GM12878 (cell line): Measurements from ENCODE around the gene PRKAR2B. TPM values are rescaled to one million over a fixed set of nuclear protein-coding genes. Genes with fewer than 3 reads are reported as not detected.

Experiments used
- ATAC-seq: fragments of 200-7000 bp; cut with Tn5 transposase; 3 replicates; pipeline ENCODE4 v1.9.1; 2020; ENCODE audit warnings: mild to moderate bottlenecking, moderate library complexity
- BruUV-seq: library from RNA; stranded (reverse); fragments of 400-500 nt; replicated peaks from 2 replicates; lab custom pipeline; 2021; lab: Mats Ljungman, UMichigan
- CTCF ChIA-PET: fragments of 300-600 bp; sonication (Branson Sonifier 250); formaldehyde crosslinking; extraction: SDS; loops from one replicate; lab custom pipeline; 2021; ENCODE audit warnings: inconsistent platforms; lab: Yijun Ruan, JAX
- POLR2A ChIA-PET: fragments of 350-600 bp; formaldehyde crosslinking; extraction: SDS; loops from one replicate; lab custom pipeline; 2021; ENCODE audit warnings: inconsistent platforms; lab: Charles Lee
- RAD21 ChIA-PET: fragments of 300-600 bp; sonication (Branson Sonifier 250); formaldehyde crosslinking; loops from one replicate; lab custom pipeline; 2023; ENCODE audit warnings: antibody characterized with exemption; ENCODE audit not compliant: unreplicated experiment; lab: Charles Lee
- SMC1A ChIA-PET: fragments of 300-600 bp; sonication (Branson Sonifier 250); formaldehyde crosslinking; loops from one replicate; lab custom pipeline; 2023; ENCODE audit not compliant: unreplicated experiment, uncharacterized antibody; lab: Charles Lee
- DNase-seq: peaks from one replicate; pipeline ENCODE4 v3.0.0-alpha.2; 2011; ENCODE audit warnings: low read depth, low spot score
- FAIRE-seq: peaks from 3 replicates; lab custom pipeline; 2011; peaks lifted over from hg19 to GRCh38; lab: Jason Lieb, UNC
- H2AFZ ChIP-seq: 2 replicates; pipeline ENCODE4 v1.6.0; 2011; ENCODE audit warnings: low read depth, low read length, control low read depth; ENCODE audit not compliant: control insufficient read depth
- H3K27ac ChIP-seq: 2 replicates; pipeline ENCODE4 v1.5.1; 2011; ENCODE audit warnings: control low read depth; ENCODE audit not compliant: control insufficient read depth, insufficient read depth
- H3K27me3 ChIP-seq, 2 experiments: replicated peaks in 1 of 2; 2 replicates each; pipeline versions ENCODE4 v1.6.0 to v1.6.1; 2011; ENCODE audit warnings: low read length in 1 of 2; ENCODE audit not compliant: control insufficient read depth in 2 of 2, insufficient read depth in 2 of 2
- H3K36me3 ChIP-seq, 2 experiments: 2 replicates each; pipeline ENCODE4 v1.5.1; 2011; ENCODE audit warnings: low read length in 1 of 2; ENCODE audit not compliant: control insufficient read depth in 2 of 2, insufficient read depth in 2 of 2
- H3K4me1 ChIP-seq: 2 replicates; pipeline ENCODE4 v1.6.1; 2011; ENCODE audit warnings: mild to moderate bottlenecking, low read length, moderate library complexity, mixed read lengths; ENCODE audit not compliant: control insufficient read depth, insufficient read depth
- H3K4me2 ChIP-seq: 2 replicates; pipeline ENCODE4 v1.6.0; 2011; ENCODE audit warnings: control low read depth; ENCODE audit not compliant: control insufficient read depth, insufficient read depth
- H3K4me3 ChIP-seq: fragments of 200-600 bp; sonication (generic); 2 replicates; pipeline ENCODE4 v1.5.1; 2016
- H3K79me2 ChIP-seq: 2 replicates; pipeline ENCODE4 v1.6.0; 2011; ENCODE audit warnings: low read length; ENCODE audit not compliant: control insufficient read depth, insufficient read depth
- H3K9ac ChIP-seq: 2 replicates; pipeline ENCODE4 v1.8.0; 2011; ENCODE audit warnings: low read length, control low read depth, mixed read lengths; ENCODE audit not compliant: control insufficient read depth, insufficient read depth
- H3K9me3 ChIP-seq: replicated peaks from 3 replicates; pipeline ENCODE4 v1.5.1; 2011; ENCODE audit warnings: mild to moderate bottlenecking, low read length; ENCODE audit not compliant: control insufficient read depth, insufficient read depth
- H4K20me1 ChIP-seq: 2 replicates; pipeline ENCODE4 v1.6.0; 2011; ENCODE audit not compliant: control insufficient read depth, insufficient read depth
- BCL11A ChIP-seq: IDR thresholded peaks from 2 replicates; pipeline ENCODE4 v1.6.1; 2011; ENCODE audit warnings: low read depth, low read length
- BMI1 ChIP-seq: fragments of 450-650 bp; IDR thresholded peaks from 2 replicates; pipeline ENCODE4 v1.6.1; 2016; ENCODE audit warnings: mild to moderate bottlenecking, moderate library complexity, borderline replicate concordance
- CEBPB ChIP-seq, 2 experiments: fragments of 150-350 bp in 1 of 2; IDR thresholded peaks; 2 replicates each; pipeline ENCODE4 v1.6.1; 2012 to 2014; ENCODE audit warnings: low read depth in 2 of 2, low read length in 2 of 2, borderline replicate concordance in 1 of 2, inconsistent platforms in 1 of 2
- ESRRA ChIP-seq: IDR thresholded peaks from 2 replicates; pipeline ENCODE4 v1.6.1; 2012; ENCODE audit warnings: mild to moderate bottlenecking, low read length, improper control_type of control experiment
- HCFC1 ChIP-seq: fragments of 150-350 bp; IDR thresholded peaks from 2 replicates; pipeline ENCODE4 v1.6.1; 2014; ENCODE audit warnings: low read length
- IKZF2 ChIP-seq, 2 experiments: fragments of 450-650 bp; IDR thresholded peaks; 2 replicates each; pipeline ENCODE4 v1.6.1; 2017; ENCODE audit warnings: mild to moderate bottlenecking in 2 of 2, moderate library complexity in 2 of 2
- KDM1A ChIP-seq: fragments of 200-600 bp; sonication (generic); IDR thresholded peaks from 2 replicates; pipeline ENCODE4 v1.6.1; 2016; ENCODE audit warnings: borderline replicate concordance
- PML ChIP-seq: IDR thresholded peaks from 2 replicates; pipeline ENCODE4 v1.6.1; 2012; ENCODE audit warnings: low read length, inconsistent platforms
- POLR2A ChIP-seq: IDR thresholded peaks from 2 replicates; pipeline ENCODE4 v1.6.1; 2011; ENCODE audit warnings: low read depth, mild to moderate bottlenecking, low read length
- SIX5 ChIP-seq: IDR thresholded peaks from 2 replicates; pipeline ENCODE4 v1.6.1; 2011; ENCODE audit warnings: mild to moderate bottlenecking, low read depth, low read length, moderate library complexity; ENCODE audit not compliant: severe bottlenecking
- SRF ChIP-seq, 2 experiments: IDR thresholded peaks; 2 replicates each; pipeline ENCODE4 v1.6.1; 2011; ENCODE audit warnings: low read depth in 2 of 2, low read length in 2 of 2, mild to moderate bottlenecking in 1 of 2, moderate library complexity in 1 of 2
- TBL1XR1 ChIP-seq: IDR thresholded peaks from 2 replicates; pipeline ENCODE4 v1.6.1; 2012; ENCODE audit warnings: low read depth, low read length, improper control_type of control experiment
- WGBS: methylation state at CpG from one replicate; pipeline ENCODE4 v1.1.6; 2016; ENCODE audit warnings: low lambda C conversion rate; ENCODE audit not compliant: insufficient replicate concordance, insufficient coverage; ENCODE audit errors: missing lambda C conversion rate; 5-methylcytosine and 5-hydroxymethylcytosine counted together
- in situ Hi-C: fragments of 300-500 bp; cut with MboI; formaldehyde crosslinking; loops from 9 replicates; pipeline ENCODE4 v1.14.3; 2018; ENCODE audit warnings: mixed read lengths
- intact Hi-C: fragments of 100-400 bp; cut with micrococcal nuclease; formaldehyde crosslinking; loops from one replicate; pipeline ENCODE4 v1.14.2; 2022; ENCODE audit not compliant: unreplicated experiment
- polyA plus RNA-seq, 11 experiments: library from polyadenylated mRNA; depleted of rRNA in 4 of 11; unstranded in 6 of 11; stranded (reverse) in 5 of 11; fragments of >200 nt; fragmentation: Nextera tagmentation in 4 of 11; fragmentation: Illumina TruSeq in 1 of 11; extraction: Ambion mirVana in 4 of 11; extraction: Trizol in 1 of 11; gene quantifications; 1 replicate in 1 of 11; 2 replicates in 10 of 11; pipeline versions ENCODE4 v1.2.1 to v1.2.3, GENCODE V29; 2011 to 2016; ENCODE audit warnings: inconsistent platforms in 2 of 11, missing spikeins in 2 of 11, low read depth in 1 of 11
- total RNA-seq, 4 experiments: library from RNA; depleted of rRNA in 3 of 4; stranded (reverse); fragments of >200 nt in 3 of 4; fragmentation: Illumina TruSeq in 1 of 4; extraction: Trizol in 1 of 4; gene quantifications; 2 replicates each; pipeline versions ENCODE4 v1.2.1 to v1.2.3, GENCODE V29; 2013 to 2021
- TF ChIP-seq, protein P1 (sequence below): fragments of 450-650 bp; formaldehyde crosslinking; IDR thresholded peaks from 2 replicates; pipeline ENCODE4 v1.4.0; 2022; ENCODE audit warnings: mild to moderate bottlenecking, moderate library complexity
- TF ChIP-seq, protein P2 (sequence below): fragments of 450-650 bp; formaldehyde crosslinking; IDR thresholded peaks from 2 replicates; pipeline ENCODE4 v1.5.0; 2022; ENCODE audit warnings: mild to moderate bottlenecking, missing genetic modification characterization
- TF ChIP-seq, protein P3 (sequence below): fragments of 450-650 bp; IDR thresholded peaks from 2 replicates; pipeline ENCODE4 v1.6.1; 2016; ENCODE audit warnings: mild to moderate bottlenecking
- TF ChIP-seq, protein P4 (sequence below): IDR thresholded peaks from 2 replicates; pipeline ENCODE4 v1.6.1; 2012; ENCODE audit warnings: low read depth, low read length, improper control_type of control experiment

Gene PRKAR2B
- total and polyA plus RNA-seq, 10 of the 15 experiments (the other 5 are each of a cell fraction or from before 2014, with no cell fraction given): 0.01 to 0.18 (median 0.04) TPM; not detected in 4

DNA sequence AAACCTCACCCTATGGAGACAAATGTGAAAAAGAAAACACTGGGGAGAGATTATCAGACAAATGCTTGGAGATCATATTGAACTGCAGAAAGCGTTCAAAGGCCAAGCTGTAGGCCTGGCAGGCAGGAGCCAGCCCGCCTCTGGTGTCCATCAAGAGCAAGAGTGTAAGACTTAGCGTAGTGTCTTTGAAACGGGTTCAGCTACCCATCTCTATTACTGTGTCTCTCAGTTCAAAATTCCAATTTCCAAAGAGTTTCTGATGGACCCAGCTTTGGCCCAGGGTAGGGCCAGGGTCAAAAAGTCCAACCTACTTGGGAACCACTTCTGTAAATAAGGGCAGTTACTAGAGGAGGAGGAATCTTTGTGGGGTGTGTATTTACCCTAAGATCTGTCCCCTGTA, 78.9 kb downstream of the PRKAR2B start:
- no peak for DNase-seq
- Histone ChIP-seq H3K27me3 (no peaks in the 10 kb centered on the region), H3K4me1 (peaks cover 10% of the 10 kb centered on the region), H2AFZ (no peak overlapping the region), H3K27ac (no peak overlapping the region), H4K20me1 (no peaks in the 10 kb centered on the region), H3K9ac (no peak overlapping the region), H3K36me3 (no peaks in the 10 kb centered on the region), H3K4me2 (no peak overlapping the region), H3K4me3 (no peak overlapping the region), H3K9me3 (no peaks in the 10 kb centered on the region), H3K79me2 (no peaks in the 10 kb centered on the region)
- no peak for FAIRE-seq
- intact Hi-C loops (no loop called here), in situ Hi-C loops (no loop called here)
- ATAC-seq: no peak
- ChIA-PET CTCF (interaction anchor here (0.6 to 3.2 kb wide), 3 partner anchors 15 to 26 kb away, joined by 3 to 13 read pairs (median 4); no protein-coding TSS in a partner anchor), POLR2A (interaction anchor here (1.1 kb wide), 1 partner anchor 119 kb away, joined by 3 read pairs; no protein-coding TSS in a partner anchor), SMC1A (interaction anchor here (0.6 to 2.5 kb wide), 8 partner anchors 9 to 342 kb away, joined by 3 to 11 read pairs (median 3); partner anchors contain the start of gene HBP1), RAD21 (interaction anchor here (1.3 kb wide), 1 partner anchor 29 kb away, joined by 5 read pairs; no protein-coding TSS in a partner anchor)
- BruUV-seq: no TSS peak
- 87% methylated on average over 4 of the region's 4 CpGs for WGBS
- TF ChIP-seq TBL1XR1 (no peak), BCL11A (no peak), IKZF2 (IDR thresholded peaks at IDR 0.05) (no peak), HCFC1 (no peak), BMI1 (no peak), CEBPB (IDR thresholded peaks at IDR 0.05; ENCODE audit: borderline replicate concordance in 1 of 2, low read depth in 2 of 2, low read length in 2 of 2) (no peak), PML (no peak), SRF (IDR thresholded peaks at IDR 0.05; ENCODE audit: low read depth in 2 of 2, low read length in 2 of 2) (no peak), ESRRA (no peak), POLR2A (no peak), KDM1A (no peak), SIX5 (no peak)
- TF ChIP-seq, protein P1, sequence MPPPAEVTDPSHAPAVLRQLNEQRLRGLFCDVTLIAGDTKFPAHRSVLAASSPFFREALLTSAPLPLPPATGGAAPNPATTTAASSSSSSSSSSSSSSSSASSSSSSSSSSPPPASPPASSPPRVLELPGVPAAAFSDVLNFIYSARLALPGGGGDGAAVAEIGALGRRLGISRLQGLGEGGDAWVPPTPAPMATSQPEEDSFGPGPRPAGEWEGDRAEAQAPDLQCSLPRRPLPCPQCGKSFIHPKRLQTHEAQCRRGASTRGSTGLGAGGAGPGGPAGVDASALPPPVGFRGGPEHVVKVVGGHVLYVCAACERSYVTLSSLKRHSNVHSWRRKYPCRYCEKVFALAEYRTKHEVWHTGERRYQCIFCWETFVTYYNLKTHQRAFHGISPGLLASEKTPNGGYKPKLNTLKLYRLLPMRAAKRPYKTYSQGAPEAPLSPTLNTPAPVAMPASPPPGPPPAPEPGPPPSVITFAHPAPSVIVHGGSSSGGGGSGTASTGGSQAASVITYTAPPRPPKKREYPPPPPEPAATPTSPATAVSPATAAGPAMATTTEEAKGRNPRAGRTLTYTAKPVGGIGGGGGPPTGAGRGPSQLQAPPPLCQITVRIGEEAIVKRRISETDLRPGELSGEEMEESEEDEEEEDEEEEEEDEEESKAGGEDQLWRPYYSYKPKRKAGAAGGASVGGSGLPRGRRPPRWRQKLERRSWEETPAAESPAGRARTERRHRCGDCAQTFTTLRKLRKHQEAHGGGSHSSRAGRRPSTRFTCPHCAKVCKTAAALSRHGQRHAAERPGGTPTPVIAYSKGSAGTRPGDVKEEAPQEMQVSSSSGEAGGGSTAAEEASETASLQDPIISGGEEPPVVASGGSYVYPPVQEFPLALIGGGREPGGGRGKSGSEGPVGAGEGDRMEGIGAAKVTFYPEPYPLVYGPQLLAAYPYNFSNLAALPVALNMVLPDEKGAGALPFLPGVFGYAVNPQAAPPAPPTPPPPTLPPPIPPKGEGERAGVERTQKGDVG: no peak
- TF ChIP-seq, protein P2, sequence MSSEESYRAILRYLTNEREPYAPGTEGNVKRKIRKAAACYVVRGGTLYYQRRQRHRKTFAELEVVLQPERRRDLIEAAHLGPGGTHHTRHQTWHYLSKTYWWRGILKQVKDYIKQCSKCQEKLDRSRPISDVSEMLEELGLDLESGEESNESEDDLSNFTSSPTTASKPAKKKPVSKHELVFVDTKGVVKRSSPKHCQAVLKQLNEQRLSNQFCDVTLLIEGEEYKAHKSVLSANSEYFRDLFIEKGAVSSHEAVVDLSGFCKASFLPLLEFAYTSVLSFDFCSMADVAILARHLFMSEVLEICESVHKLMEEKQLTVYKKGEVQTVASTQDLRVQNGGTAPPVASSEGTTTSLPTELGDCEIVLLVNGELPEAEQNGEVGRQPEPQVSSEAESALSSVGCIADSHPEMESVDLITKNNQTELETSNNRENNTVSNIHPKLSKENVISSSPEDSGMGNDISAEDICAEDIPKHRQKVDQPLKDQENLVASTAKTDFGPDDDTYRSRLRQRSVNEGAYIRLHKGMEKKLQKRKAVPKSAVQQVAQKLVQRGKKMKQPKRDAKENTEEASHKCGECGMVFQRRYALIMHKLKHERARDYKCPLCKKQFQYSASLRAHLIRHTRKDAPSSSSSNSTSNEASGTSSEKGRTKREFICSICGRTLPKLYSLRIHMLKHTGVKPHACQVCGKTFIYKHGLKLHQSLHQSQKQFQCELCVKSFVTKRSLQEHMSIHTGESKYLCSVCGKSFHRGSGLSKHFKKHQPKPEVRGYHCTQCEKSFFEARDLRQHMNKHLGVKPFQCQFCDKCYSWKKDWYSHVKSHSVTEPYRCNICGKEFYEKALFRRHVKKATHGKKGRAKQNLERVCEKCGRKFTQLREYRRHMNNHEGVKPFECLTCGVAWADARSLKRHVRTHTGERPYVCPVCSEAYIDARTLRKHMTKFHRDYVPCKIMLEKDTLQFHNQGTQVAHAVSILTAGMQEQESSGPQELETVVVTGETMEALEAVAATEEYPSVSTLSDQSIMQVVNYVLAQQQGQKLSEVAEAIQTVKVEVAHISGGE (CRISPR knock-in tag): no peak
- TF ChIP-seq, protein P3, sequence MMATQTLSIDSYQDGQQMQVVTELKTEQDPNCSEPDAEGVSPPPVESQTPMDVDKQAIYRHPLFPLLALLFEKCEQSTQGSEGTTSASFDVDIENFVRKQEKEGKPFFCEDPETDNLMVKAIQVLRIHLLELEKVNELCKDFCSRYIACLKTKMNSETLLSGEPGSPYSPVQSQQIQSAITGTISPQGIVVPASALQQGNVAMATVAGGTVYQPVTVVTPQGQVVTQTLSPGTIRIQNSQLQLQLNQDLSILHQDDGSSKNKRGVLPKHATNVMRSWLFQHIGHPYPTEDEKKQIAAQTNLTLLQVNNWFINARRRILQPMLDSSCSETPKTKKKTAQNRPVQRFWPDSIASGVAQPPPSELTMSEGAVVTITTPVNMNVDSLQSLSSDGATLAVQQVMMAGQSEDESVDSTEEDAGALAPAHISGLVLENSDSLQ: no peak
- TF ChIP-seq, protein P4, sequence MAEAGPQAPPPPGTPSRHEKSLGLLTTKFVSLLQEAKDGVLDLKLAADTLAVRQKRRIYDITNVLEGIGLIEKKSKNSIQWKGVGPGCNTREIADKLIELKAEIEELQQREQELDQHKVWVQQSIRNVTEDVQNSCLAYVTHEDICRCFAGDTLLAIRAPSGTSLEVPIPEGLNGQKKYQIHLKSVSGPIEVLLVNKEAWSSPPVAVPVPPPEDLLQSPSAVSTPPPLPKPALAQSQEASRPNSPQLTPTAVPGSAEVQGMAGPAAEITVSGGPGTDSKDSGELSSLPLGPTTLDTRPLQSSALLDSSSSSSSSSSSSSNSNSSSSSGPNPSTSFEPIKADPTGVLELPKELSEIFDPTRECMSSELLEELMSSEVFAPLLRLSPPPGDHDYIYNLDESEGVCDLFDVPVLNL: no peak
